Ovary (tissue), 3 donors: Measurements from ENCODE around the gene SAFB2.

Experiments used
- EP300 ChIP-seq: sonication (generic); formaldehyde crosslinking; IDR thresholded peaks from one replicate; pipeline ENCODE4 v1.6.1; 2017; ENCODE audit warnings: antibody characterized with exemption
- TF ChIP-seq, protein P1 (sequence below), 3 donors: fragments of 450-650 bp in 2 of 3; fragments of 200-600 bp in 1 of 3; IDR thresholded peaks; one replicate each; pipeline versions ENCODE4 v1.5.1 to v1.8.0; 2016 to 2022; ENCODE audit warnings: antibody characterized with exemption in 3 of 3, mild to moderate bottlenecking in 1 of 3
- donor health status: DM: no; HTN: no; CAD: no.

- TF ChIP-seq, protein P1, sequence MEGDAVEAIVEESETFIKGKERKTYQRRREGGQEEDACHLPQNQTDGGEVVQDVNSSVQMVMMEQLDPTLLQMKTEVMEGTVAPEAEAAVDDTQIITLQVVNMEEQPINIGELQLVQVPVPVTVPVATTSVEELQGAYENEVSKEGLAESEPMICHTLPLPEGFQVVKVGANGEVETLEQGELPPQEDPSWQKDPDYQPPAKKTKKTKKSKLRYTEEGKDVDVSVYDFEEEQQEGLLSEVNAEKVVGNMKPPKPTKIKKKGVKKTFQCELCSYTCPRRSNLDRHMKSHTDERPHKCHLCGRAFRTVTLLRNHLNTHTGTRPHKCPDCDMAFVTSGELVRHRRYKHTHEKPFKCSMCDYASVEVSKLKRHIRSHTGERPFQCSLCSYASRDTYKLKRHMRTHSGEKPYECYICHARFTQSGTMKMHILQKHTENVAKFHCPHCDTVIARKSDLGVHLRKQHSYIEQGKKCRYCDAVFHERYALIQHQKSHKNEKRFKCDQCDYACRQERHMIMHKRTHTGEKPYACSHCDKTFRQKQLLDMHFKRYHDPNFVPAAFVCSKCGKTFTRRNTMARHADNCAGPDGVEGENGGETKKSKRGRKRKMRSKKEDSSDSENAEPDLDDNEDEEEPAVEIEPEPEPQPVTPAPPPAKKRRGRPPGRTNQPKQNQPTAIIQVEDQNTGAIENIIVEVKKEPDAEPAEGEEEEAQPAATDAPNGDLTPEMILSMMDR (IDR thresholded peaks at IDR 0.05), result no peak
- no peak for TF ChIP-seq EP300
These were observed 32.8 kb upstream of the SAFB2 start for GRCh38 chr19:5655412-5655811.
